ENCODE data around the gene PNLIPRP2.

The PNLIPRP2 gene

DNA sequence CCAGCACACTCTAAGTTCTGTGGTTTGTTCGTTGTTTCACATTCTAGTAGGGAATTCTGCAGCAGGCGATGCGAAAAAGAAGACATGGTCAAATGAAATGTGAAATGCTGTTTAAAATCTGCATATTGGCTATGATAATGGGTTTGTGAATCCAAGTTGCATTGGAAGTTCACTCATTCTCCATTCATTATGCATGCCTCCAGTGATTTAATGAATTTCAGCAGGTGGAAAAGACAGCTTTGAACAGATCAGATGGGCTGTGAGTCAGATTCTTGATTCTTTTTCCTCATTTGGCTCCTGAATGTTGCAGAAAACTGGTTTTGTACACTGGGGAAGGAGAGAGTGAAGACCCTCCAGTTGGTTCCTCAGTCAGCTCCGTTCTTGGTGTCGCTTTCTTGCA, 52.1 kb downstream of the PNLIPRP2 start:
- TF ChIP-seq, protein P1, sequence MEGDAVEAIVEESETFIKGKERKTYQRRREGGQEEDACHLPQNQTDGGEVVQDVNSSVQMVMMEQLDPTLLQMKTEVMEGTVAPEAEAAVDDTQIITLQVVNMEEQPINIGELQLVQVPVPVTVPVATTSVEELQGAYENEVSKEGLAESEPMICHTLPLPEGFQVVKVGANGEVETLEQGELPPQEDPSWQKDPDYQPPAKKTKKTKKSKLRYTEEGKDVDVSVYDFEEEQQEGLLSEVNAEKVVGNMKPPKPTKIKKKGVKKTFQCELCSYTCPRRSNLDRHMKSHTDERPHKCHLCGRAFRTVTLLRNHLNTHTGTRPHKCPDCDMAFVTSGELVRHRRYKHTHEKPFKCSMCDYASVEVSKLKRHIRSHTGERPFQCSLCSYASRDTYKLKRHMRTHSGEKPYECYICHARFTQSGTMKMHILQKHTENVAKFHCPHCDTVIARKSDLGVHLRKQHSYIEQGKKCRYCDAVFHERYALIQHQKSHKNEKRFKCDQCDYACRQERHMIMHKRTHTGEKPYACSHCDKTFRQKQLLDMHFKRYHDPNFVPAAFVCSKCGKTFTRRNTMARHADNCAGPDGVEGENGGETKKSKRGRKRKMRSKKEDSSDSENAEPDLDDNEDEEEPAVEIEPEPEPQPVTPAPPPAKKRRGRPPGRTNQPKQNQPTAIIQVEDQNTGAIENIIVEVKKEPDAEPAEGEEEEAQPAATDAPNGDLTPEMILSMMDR (IDR thresholded peaks at IDR 0.05), result no peak
- Mint-ChIP-seq H3K9me3 (no peaks in the 10 kb centered on the region), H3K27me3 (ENCODE audit: low read depth, poor library complexity) (peaks cover 53% of the 10 kb centered on the region), H3K36me3 (ENCODE audit: low read depth) (no peaks in the 10 kb centered on the region), H3K4me1 (peaks cover 22% of the 10 kb centered on the region), H3K27ac (no peak overlapping the region), H3K4me3 (no peak overlapping the region)
- no peak for DNase-seq

DNA sequence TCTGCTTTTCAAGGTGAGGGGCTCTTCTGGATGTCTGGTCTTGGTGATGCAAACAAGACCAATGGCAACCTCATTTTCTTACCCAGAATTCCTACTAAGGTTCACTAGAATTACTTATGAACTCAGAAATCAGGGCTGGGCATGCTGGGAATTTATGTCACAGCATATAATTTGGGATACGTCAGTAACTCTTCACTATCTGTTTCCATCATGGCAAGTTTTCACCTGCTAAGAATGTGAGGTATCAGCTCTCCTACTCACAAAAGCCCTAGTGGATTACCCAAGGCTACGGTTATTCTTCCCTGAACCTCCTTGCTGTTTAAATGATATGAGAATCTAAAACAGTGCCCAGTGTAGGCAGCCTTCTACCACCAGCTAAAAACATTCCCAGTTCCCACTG, 53.1 kb downstream of the PNLIPRP2 start:
- Mint-ChIP-seq H3K4me3 (no peak overlapping the region), H3K4me1 (peaks cover 20% of the 10 kb centered on the region), H3K36me3 (ENCODE audit: low read depth) (no peaks in the 10 kb centered on the region), H3K27ac (no peak overlapping the region), H3K27me3 (ENCODE audit: low read depth, poor library complexity) (peaks cover 45% of the 10 kb centered on the region), H3K9me3 (no peaks in the 10 kb centered on the region)
- no peak for DNase-seq
- TF ChIP-seq, protein P1 (IDR thresholded peaks at IDR 0.05), result no peak

DNA sequence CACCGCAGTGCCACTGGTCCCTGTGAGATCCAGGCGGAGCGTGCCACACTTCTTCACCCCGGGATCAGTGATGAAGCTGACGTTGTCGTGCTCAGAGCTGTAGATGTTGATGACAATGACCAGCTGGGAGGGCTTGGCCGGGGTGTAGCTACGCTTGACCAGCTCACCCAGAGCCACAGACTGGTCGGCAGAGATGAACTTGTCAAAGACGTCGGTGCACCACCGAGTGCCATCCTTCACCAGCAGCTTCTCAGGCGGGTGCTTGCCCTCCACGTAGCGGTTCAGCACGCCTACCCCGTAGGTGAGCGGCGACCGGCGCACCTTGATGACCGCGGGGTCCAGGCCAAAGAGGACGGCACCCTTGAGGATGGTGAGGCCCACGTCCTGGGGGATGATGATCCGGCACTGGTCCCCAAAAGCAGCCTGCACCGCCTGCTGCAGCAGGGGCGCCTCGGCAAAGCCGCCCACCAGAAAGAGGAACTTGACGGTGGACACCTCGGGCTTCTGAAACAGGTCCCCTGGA, 54.2 kb downstream of the PNLIPRP2 start:
- TF ChIP-seq, protein P1 (IDR thresholded peaks at IDR 0.05), result no peak

DNA sequence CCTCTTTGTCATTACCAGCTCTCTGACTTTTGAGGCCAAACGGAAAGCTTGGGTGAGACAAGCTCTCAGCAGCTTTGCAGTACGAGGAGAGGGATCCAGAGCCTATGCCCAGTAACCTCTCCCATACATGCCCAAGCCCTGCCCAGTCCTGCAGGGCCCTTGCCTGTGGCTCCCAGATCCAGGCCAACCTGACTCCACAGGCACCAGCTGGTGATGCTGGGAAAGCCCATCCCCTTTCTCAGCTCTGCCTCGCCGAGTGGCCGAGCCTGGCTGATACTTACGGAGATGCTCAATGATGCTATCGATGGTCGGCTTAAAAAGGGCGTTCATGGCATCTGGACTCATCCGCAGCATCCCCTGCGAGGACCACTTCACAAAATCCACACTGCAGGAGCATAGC, 55.4 kb downstream of the PNLIPRP2 start:
- Mint-ChIP-seq H3K36me3 (ENCODE audit: low read depth) (no peaks in the 10 kb centered on the region), H3K27me3 (ENCODE audit: low read depth, poor library complexity) (peaks cover 29% of the 10 kb centered on the region), H3K4me3 (no peak overlapping the region), H3K4me1 (peaks cover 4% of the 10 kb centered on the region), H3K27ac (no peak overlapping the region), H3K9me3 (no peaks in the 10 kb centered on the region)
- no peak for DNase-seq
- TF ChIP-seq, protein P1 (IDR thresholded peaks at IDR 0.05), result no peak

More for the DNA sequence above, 54.2 kb downstream of the PNLIPRP2 start:
- H3K27ac Mint-ChIP-seq, result no peak overlapping the region
- H3K4me1 Mint-ChIP-seq, result peaks cover 12% of the 10 kb centered on the region
- H3K4me3 Mint-ChIP-seq, result no peak overlapping the region
- DNase-seq, result no peak
- H3K36me3 Mint-ChIP-seq (ENCODE audit: low read depth), result no peaks in the 10 kb centered on the region
- H3K9me3 Mint-ChIP-seq, result no peaks in the 10 kb centered on the region
- H3K27me3 Mint-ChIP-seq (ENCODE audit: low read depth, poor library complexity), result peaks cover 36% of the 10 kb centered on the region

DNA sequence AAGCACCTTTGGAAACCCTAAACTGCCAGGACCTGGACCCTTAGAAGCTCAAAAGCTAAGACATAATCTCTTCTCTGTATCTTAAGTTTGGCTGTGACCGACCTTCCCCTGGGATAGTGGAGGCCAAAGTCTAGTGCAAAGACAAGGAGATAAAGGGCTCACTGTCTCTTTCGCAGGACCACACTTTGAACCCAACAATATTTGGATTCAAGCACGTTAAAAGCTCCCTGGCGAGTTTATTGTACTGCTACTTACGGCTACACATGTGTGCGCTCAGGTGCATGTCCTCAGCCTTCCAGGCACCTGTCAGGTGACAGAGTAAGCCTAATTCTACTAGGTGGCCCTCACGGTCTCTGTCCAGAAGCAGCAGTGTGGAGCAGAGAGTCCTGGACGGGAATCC, 55.9 kb downstream of the PNLIPRP2 start:
- peaks cover 27% of the 10 kb centered on the region for H3K27me3 Mint-ChIP-seq (ENCODE audit: low read depth, poor library complexity)

DNA sequence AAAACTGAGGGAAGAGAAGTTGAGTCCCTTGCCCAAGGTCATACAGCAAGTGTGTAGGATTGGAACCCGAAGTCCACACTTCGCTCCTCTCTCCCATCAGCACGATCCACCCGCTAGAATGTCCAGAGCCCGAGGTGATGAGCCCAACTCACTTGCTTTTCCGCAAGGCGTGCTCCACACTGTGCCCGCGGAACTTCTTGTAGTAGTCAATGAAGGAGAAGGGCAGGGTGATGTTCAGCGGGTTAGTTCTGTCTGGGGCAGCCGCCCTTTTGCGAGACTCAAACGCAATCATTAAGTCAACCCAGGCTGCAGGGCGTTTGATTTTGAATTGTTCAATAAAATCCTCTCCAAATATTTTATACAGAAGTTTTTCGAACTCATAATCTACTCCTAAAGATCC, 58.6 kb downstream of the PNLIPRP2 start:
- Mint-ChIP-seq H3K9me3 (no peaks in the 10 kb centered on the region), H3K4me1 (peaks cover 5% of the 10 kb centered on the region), H3K36me3 (ENCODE audit: low read depth) (no peaks in the 10 kb centered on the region), H3K27ac (no peak overlapping the region), H3K27me3 (ENCODE audit: low read depth, poor library complexity) (peaks cover 17% of the 10 kb centered on the region), H3K4me3 (no peak overlapping the region)
- TF ChIP-seq, protein P1 (IDR thresholded peaks at IDR 0.05), result no peak
- DNase-seq, result no peak

More for the DNA sequence above, 55.9 kb downstream of the PNLIPRP2 start:
- TF ChIP-seq, protein P1 (IDR thresholded peaks at IDR 0.05), result no peak
- Mint-ChIP-seq H3K4me1 (no peaks in the 10 kb centered on the region), H3K9me3 (no peaks in the 10 kb centered on the region), H3K4me3 (no peak overlapping the region), H3K36me3 (ENCODE audit: low read depth) (no peaks in the 10 kb centered on the region), H3K27ac (no peak overlapping the region)
- DNase-seq, result no peak
